H1 (cell line): ENCODE data around the gene PPCDC. TPM values are rescaled to one million over a fixed set of nuclear protein-coding genes. Genes with fewer than 3 reads are reported as not detected.
A peak's percentile ranks its signal among the peaks of the same experiment; 100 is the strongest.

Experiments
- CTCF ChIA-PET: fragments of 300-600 bp; sonication (Branson Sonifier 250); formaldehyde crosslinking; loops from one replicate; lab custom pipeline; 2021; ENCODE audit not compliant: partially characterized antibody; lab: Charles Lee
- POLR2A ChIA-PET: fragments of 300-600 bp; sonication (Branson Sonifier 250); formaldehyde crosslinking; loops from one replicate; lab custom pipeline; 2021; ENCODE audit warnings: inconsistent platforms; ENCODE audit not compliant: partially characterized antibody; lab: Charles Lee
- DNase-seq, 2 experiments: peaks; one replicate each; pipeline versions ENCODE4 v3.0.0 to v3.0.0-alpha.2; 2010 to 2022; ENCODE audit warnings: low spot score in 2 of 2, low read depth in 1 of 2, mixed read lengths in 1 of 2
- FAIRE-seq: peaks from 2 replicates; lab custom pipeline; 2011; peaks lifted over from hg19 to GRCh38; lab: Jason Lieb, UNC
- H2AFZ ChIP-seq: 2 replicates; pipeline ENCODE4 v1.8.1; 2012; ENCODE audit warnings: low read length, inconsistent platforms
- H2AK5ac ChIP-seq: 2 replicates; pipeline ENCODE4 v1.6.1; 2013; ENCODE audit warnings: low read depth, low read length
- H2BK120ac ChIP-seq: replicated peaks from 2 replicates; pipeline ENCODE3; 2013; ENCODE audit warnings: low read depth, low read length, inconsistent platforms
- H2BK12ac ChIP-seq: 2 replicates; pipeline ENCODE4 v1.6.1; 2013; ENCODE audit warnings: low read depth, low read length
- H2BK15ac ChIP-seq: 2 replicates; pipeline ENCODE4 v1.6.1; 2013; ENCODE audit warnings: low read length
- H2BK20ac ChIP-seq: 2 replicates; pipeline ENCODE4 v1.6.1; 2013; ENCODE audit warnings: low read length
- H2BK5ac ChIP-seq: 2 replicates; pipeline ENCODE4 v1.6.1; 2013; ENCODE audit warnings: low read depth, low read length
- H3K14ac ChIP-seq: 2 replicates; pipeline ENCODE4 v1.6.1; 2013; ENCODE audit warnings: inconsistent platforms; ENCODE audit not compliant: insufficient read length
- H3K18ac ChIP-seq: 2 replicates; pipeline ENCODE4 v1.6.1; 2013; ENCODE audit warnings: low read length; ENCODE audit errors: extremely low read depth
- H3K23ac ChIP-seq: 2 replicates; pipeline ENCODE4 v1.6.1; 2013; ENCODE audit warnings: inconsistent platforms; ENCODE audit not compliant: insufficient read length
- H3K23me2 ChIP-seq: 2 replicates; pipeline ENCODE4 v1.6.1; 2013; ENCODE audit warnings: low read depth, low read length
- H3K27ac ChIP-seq: 2 replicates; pipeline ENCODE4 v1.6.1; 2011; ENCODE audit warnings: low read depth, low read length, inconsistent platforms
- H3K27me3 ChIP-seq, 4 experiments: replicated peaks in 1 of 4; 1 replicate in 1 of 4; 2 replicates in 3 of 4; pipeline versions ENCODE4 v1.6.1 to v1.8.1; 2011 to 2013; ENCODE audit warnings: low read length in 3 of 4, mild to moderate bottlenecking in 3 of 4, inconsistent platforms in 2 of 4, mixed read lengths in 2 of 4, moderate library complexity in 1 of 4; ENCODE audit not compliant: control insufficient read depth in 3 of 4, insufficient read depth in 3 of 4; ENCODE audit errors: extremely low read depth in 1 of 4
- H3K36me3 ChIP-seq, 4 experiments: 2 replicates each; pipeline versions ENCODE4 v1.6.1 to v1.8.1; 2011 to 2013; ENCODE audit warnings: mild to moderate bottlenecking in 4 of 4, low read length in 3 of 4, moderate library complexity in 2 of 4, control low read depth in 1 of 4, inconsistent platforms in 1 of 4; ENCODE audit not compliant: insufficient read depth in 4 of 4, control insufficient read depth in 2 of 4
- H3K4ac ChIP-seq: replicated peaks from 2 replicates; pipeline ENCODE3; 2013; ENCODE audit warnings: low read length, low read depth, mixed read lengths, inconsistent platforms; ENCODE audit not compliant: insufficient read length
- H3K4me1 ChIP-seq, 4 experiments: replicated peaks in 1 of 4; 1 replicate in 1 of 4; 2 replicates in 3 of 4; pipeline versions ENCODE4 v1.6.1 to v1.8.1; 2011 to 2013; ENCODE audit warnings: low read length in 3 of 4, inconsistent platforms in 2 of 4, mixed read lengths in 1 of 4; ENCODE audit not compliant: insufficient read depth in 4 of 4, control insufficient read depth in 3 of 4
- H3K4me2 ChIP-seq, 2 experiments: 2 replicates each; pipeline versions ENCODE4 v1.6.1 to v1.8.1; 2011 to 2013; ENCODE audit warnings: low read depth in 2 of 2, low read length in 2 of 2, control low read depth in 1 of 2, inconsistent platforms in 1 of 2, mild to moderate bottlenecking in 1 of 2; ENCODE audit not compliant: insufficient read depth in 1 of 2
- H3K4me3 ChIP-seq, 4 experiments: fragments of 200-600, 300-600 bp in 1 of 4; sonication (generic), shearing (Covaris generic), sonication (Bioruptor Twin) in 1 of 4; 2 replicates each; pipeline versions ENCODE4 v1.5.1 to v1.8.1; 2011 to 2016; ENCODE audit warnings: low read length in 4 of 4, low read depth in 3 of 4, control low read depth in 2 of 4, inconsistent platforms in 2 of 4, mild to moderate bottlenecking in 2 of 4, mixed read lengths in 1 of 4, moderate library complexity in 1 of 4; ENCODE audit not compliant: insufficient read depth in 2 of 4; ENCODE audit errors: extremely low read depth in 1 of 4
- H3K56ac ChIP-seq: replicated peaks from 2 replicates; pipeline ENCODE3; 2013; ENCODE audit warnings: low read depth, mild to moderate bottlenecking, mixed read lengths, low read length, inconsistent platforms; ENCODE audit not compliant: insufficient read length
- H3K79me1 ChIP-seq: 2 replicates; pipeline ENCODE4 v1.6.1; 2013; ENCODE audit warnings: low read depth, low read length, control low read depth
- H3K79me2 ChIP-seq, 2 experiments: 2 replicates each; pipeline versions ENCODE4 v1.6.1 to v1.8.1; 2012 to 2013; ENCODE audit warnings: low read length in 2 of 2, mild to moderate bottlenecking in 2 of 2, inconsistent platforms in 1 of 2; ENCODE audit not compliant: insufficient read depth in 2 of 2, control insufficient read depth in 1 of 2
- H3K9ac ChIP-seq, 4 experiments: replicated peaks in 1 of 4; 1 replicate in 1 of 4; 2 replicates in 3 of 4; pipeline versions ENCODE4 v1.6.1 to v1.8.1; 2011 to 2013; ENCODE audit warnings: low read depth in 3 of 4, low read length in 3 of 4, control low read depth in 2 of 4, mild to moderate bottlenecking in 2 of 4, moderate library complexity in 2 of 4, inconsistent platforms in 1 of 4; ENCODE audit errors: extremely low read depth in 1 of 4
- H3K9me3 ChIP-seq, 2 experiments: 2 replicates each; pipeline versions ENCODE4 v1.6.1 to v1.8.1; 2012 to 2013; ENCODE audit warnings: mild to moderate bottlenecking in 2 of 2, moderate library complexity in 2 of 2, control low read depth in 1 of 2, inconsistent platforms in 1 of 2, low read depth in 1 of 2, low read length in 1 of 2, mixed read lengths in 1 of 2; ENCODE audit not compliant: insufficient read depth in 2 of 2
- H4K20me1 ChIP-seq, 2 experiments: replicated peaks in 1 of 2; 2 replicates each; pipeline versions ENCODE3 to v1.8.1; 2011 to 2013; ENCODE audit warnings: inconsistent platforms in 2 of 2, low read length in 2 of 2, mild to moderate bottlenecking in 1 of 2; ENCODE audit not compliant: insufficient read depth in 2 of 2, control insufficient read depth in 1 of 2
- H4K5ac ChIP-seq: 2 replicates; pipeline ENCODE4 v1.6.1; 2013; ENCODE audit warnings: low read length, low read depth, mixed read lengths, inconsistent platforms; ENCODE audit not compliant: insufficient read length
- H4K8ac ChIP-seq: 2 replicates; pipeline ENCODE4 v1.8.0; 2013; ENCODE audit warnings: mild to moderate bottlenecking, moderate library complexity, low read length, inconsistent platforms; ENCODE audit not compliant: insufficient read depth; ENCODE audit errors: extremely low read depth
- H4K91ac ChIP-seq: replicated peaks from 2 replicates; pipeline ENCODE3; 2013; ENCODE audit warnings: low read length, mixed read lengths, inconsistent platforms; ENCODE audit not compliant: insufficient read length
- BACH1 ChIP-seq: IDR thresholded peaks from 2 replicates; pipeline ENCODE4 v1.6.1; 2012; ENCODE audit warnings: low read length, improper control_type of control experiment
- CBX5 ChIP-seq: fragments of 300-800, 300-1000 bp; sonication (generic); IDR thresholded peaks from 2 replicates; pipeline ENCODE4 v1.7.1; 2016; ENCODE audit warnings: antibody characterized with exemption, low read length, low read depth
- EP300 ChIP-seq, 2 experiments: IDR thresholded peaks; 1 replicate in 1 of 2; 2 replicates in 1 of 2; pipeline ENCODE4 v1.6.1; 2011 to 2012; ENCODE audit warnings: low read depth in 2 of 2, low read length in 2 of 2, mild to moderate bottlenecking in 2 of 2, borderline replicate concordance in 1 of 2, inconsistent platforms in 1 of 2, moderate library complexity in 1 of 2
- HDAC6 ChIP-seq: IDR thresholded peaks from one replicate; pipeline ENCODE4 v1.7.1; 2012; ENCODE audit warnings: low read depth, mild to moderate bottlenecking, inconsistent platforms, low read length, moderate library complexity
- JUN ChIP-seq: IDR thresholded peaks from 2 replicates; pipeline ENCODE4 v1.6.1; 2011; ENCODE audit warnings: low read depth, mild to moderate bottlenecking, improper control_type of control experiment, low read length
- MAFK ChIP-seq: IDR thresholded peaks from 2 replicates; pipeline ENCODE4 v1.6.1; 2012; ENCODE audit warnings: low read depth, mild to moderate bottlenecking, improper control_type of control experiment, low read length
- PHF8 ChIP-seq: fragments of 200-600 bp; sonication (generic); conservative IDR thresholded peaks from 2 replicates; pipeline ENCODE4 v1.7.1; 2012; ENCODE audit warnings: low read depth, mild to moderate bottlenecking, inconsistent platforms, low read length, moderate library complexity
- SIRT6 ChIP-seq: IDR thresholded peaks from one replicate; pipeline ENCODE4 v1.7.1; 2012; ENCODE audit warnings: low read length, inconsistent platforms
- SIX5 ChIP-seq: IDR thresholded peaks from 2 replicates; pipeline ENCODE4 v1.6.1; 2011; ENCODE audit warnings: mild to moderate bottlenecking, low read depth, low read length
- SP1 ChIP-seq: IDR thresholded peaks from 2 replicates; pipeline ENCODE4 v1.6.1; 2011; ENCODE audit warnings: low read depth, low read length
- TEAD4 ChIP-seq: IDR thresholded peaks from 2 replicates; pipeline ENCODE4 v1.6.1; 2012; ENCODE audit warnings: low read depth, low read length, inconsistent platforms, mixed read lengths
- USF2 ChIP-seq: IDR thresholded peaks from 2 replicates; pipeline ENCODE4 v1.6.1; 2011; ENCODE audit warnings: low read length, improper control_type of control experiment
- WGBS, 2 experiments: shearing (Covaris generic) in 1 of 2; methylation state at CpG; one replicate each; pipeline versions ENCODE4 v1.1.6 to v1.1.7; 2013 to 2015; ENCODE audit warnings: low lambda C conversion rate in 2 of 2, mixed read lengths in 2 of 2, inconsistent platforms in 1 of 2, low coverage in 1 of 2, missing lambda C conversion rate in 1 of 2; ENCODE audit not compliant: insufficient replicate concordance in 2 of 2, insufficient coverage in 1 of 2, insufficient read length in 1 of 2; ENCODE audit errors: extremely low coverage in 1 of 2, missing lambda C conversion rate in 1 of 2; 5-methylcytosine and 5-hydroxymethylcytosine counted together
- polyA plus RNA-seq, 7 experiments: library from polyadenylated mRNA; depleted of rRNA in 3 of 7; stranded (reverse) in 5 of 7; unstranded in 2 of 7; fragments of >200 nt in 5 of 7; fragments of 200-250 nt in 2 of 7; gene quantifications; 1 replicate in 5 of 7; 2 replicates in 1 of 7; 4 replicates in 1 of 7; pipeline versions ENCODE4 v1.2.1 to v1.2.3, GENCODE V29; 2011 to 2013; ENCODE audit warnings: missing spikeins in 2 of 7, mixed read lengths in 2 of 7
- total RNA-seq: library from RNA; stranded (reverse); fragmentation: NEBNext Ultra II Directional; extraction: Animal tissue kit (Norgen Biotek cat#: 25700); gene quantifications from 2 replicates; pipeline ENCODE4 v1.2.1, GENCODE V29; 2021
- TF ChIP-seq, protein P1 (sequence below): IDR thresholded peaks from 2 replicates; pipeline ENCODE4 v1.6.1; 2011; ENCODE audit warnings: low read depth, mild to moderate bottlenecking, low read length; ENCODE audit not compliant: insufficient read depth

The PPCDC gene
- total and polyA plus RNA-seq, 2 of the 8 experiments (the other 6 are each of a cell fraction or from before 2014, with no cell fraction given) = 11.3 to 29.7 TPM

DNA sequence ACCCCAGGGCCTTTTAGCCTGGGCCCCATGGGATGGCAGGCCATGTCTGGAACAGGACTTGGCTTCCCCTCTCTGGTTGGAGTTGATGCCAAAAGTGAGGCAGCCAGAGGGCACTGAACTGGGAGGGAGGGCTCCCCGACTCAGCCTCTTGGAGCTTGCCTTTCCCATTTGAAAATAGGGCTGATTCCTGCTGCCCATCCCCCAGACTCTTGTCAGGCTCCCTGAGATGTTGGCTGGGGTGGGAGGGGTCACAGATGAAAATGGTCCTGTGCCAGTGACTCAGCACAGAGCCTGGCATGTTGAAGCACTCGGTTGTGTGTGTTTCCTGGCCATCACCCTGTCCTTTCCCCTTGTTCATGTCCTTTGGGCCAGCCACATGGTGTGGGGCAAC is 6.6 kb downstream of the PPCDC start:
- H2BK15ac ChIP-seq = peak overlapping the region; percentile 10; the same call in 1 of the 2 replicates
- H3K4ac ChIP-seq = no peak overlapping the region
- peak overlapping the region; percentile 35; the same call in 1 of the 2 replicates for H2BK12ac ChIP-seq
- no peak overlapping the region for H3K27ac ChIP-seq
- peaks cover 7% of the 10 kb centered on the region; the same call in 1 of the 2 replicates for H3K79me1 ChIP-seq
- peak overlapping the region; percentile 77 for H2BK5ac ChIP-seq
- ChIA-PET POLR2A (interaction anchor here (1.1 to 3.2 kb wide), 3 partner anchors 129 to 175 kb away, joined by 3 to 22 read pairs (median 5); no protein-coding TSS in a partner anchor), CTCF (interaction anchor here (0.6 to 8.5 kb wide), 25 partner anchors 10 to 286 kb away, joined by 3 to 97 read pairs (median 5); partner anchors contain the start of gene C15orf39)
- peaks cover 0 to 11% (median 9%) of the 10 kb centered on the region in 4 experiments; a peak in 5 of 7 replicates for H3K4me1 ChIP-seq
- H3K18ac ChIP-seq = peak overlapping the region; percentile 43
- peaks cover 0 to 2% of the 10 kb centered on the region in 2 experiments; a peak in 1 of 4 replicates for H3K79me2 ChIP-seq
- H3K4me3 ChIP-seq = no peak overlapping the region
- FAIRE-seq (no peak), DNase-seq (no peak)
- H3K23me2 ChIP-seq = no peaks in the 10 kb centered on the region
- WGBS, 2 experiments = 90% methylated on average over 2 of the region's 2 CpGs; no CpG with 5 or more reads in 1 of the 2 experiments
- H4K20me1 ChIP-seq = peaks cover 4% of the 10 kb centered on the region in 2 experiments
- H3K4me2 ChIP-seq = no peak overlapping the region
- no peak overlapping the region for H2AK5ac ChIP-seq
- no peaks in the 10 kb centered on the region for H3K9me3 ChIP-seq
- H2AFZ ChIP-seq = no peak overlapping the region
- H3K56ac ChIP-seq = no peak overlapping the region
- H3K14ac ChIP-seq = no peak overlapping the region
- no peak overlapping the region for H3K23ac ChIP-seq
- no peaks in the 10 kb centered on the region for H3K36me3 ChIP-seq
- no peak overlapping the region for H4K91ac ChIP-seq
- H4K5ac ChIP-seq = no peak overlapping the region
- H3K9ac ChIP-seq = no peak overlapping the region
- H4K8ac ChIP-seq = no peak overlapping the region; the same call in 1 of the 2 replicates
- no peak overlapping the region for H2BK20ac ChIP-seq
- no peaks in the 10 kb centered on the region for H3K27me3 ChIP-seq
- no peak overlapping the region for H2BK120ac ChIP-seq
- TF ChIP-seq SIX5 (no peak), TEAD4 (no peak), HDAC6 (no peak), EP300 (IDR thresholded peaks at IDR 0.05; ENCODE audit: borderline replicate concordance in 1 of 2, low read depth in 2 of 2, low read length in 2 of 2) (no peak), SIRT6 (no peak), USF2 (no peak), MAFK (no peak), SP1 (no peak), PHF8 (no peak), JUN (no peak), BACH1 (no peak), CBX5 (no peak)
- TF ChIP-seq, protein P1, sequence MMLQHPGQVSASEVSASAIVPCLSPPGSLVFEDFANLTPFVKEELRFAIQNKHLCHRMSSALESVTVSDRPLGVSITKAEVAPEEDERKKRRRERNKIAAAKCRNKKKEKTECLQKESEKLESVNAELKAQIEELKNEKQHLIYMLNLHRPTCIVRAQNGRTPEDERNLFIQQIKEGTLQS = no peak
